OCI-LY7 (cell line): Measurements from ENCODE around the gene PCBP3. TPM values are rescaled to one million over a fixed set of nuclear protein-coding genes. Genes with fewer than 3 reads are reported as not detected.

Experiments used
- BruUV-seq: library from RNA; stranded (reverse); fragments of 400-500 nt; replicated peaks from 2 replicates; lab custom pipeline; 2021; lab: Mats Ljungman, UMichigan
- CTCF ChIA-PET: fragments of 300-600 bp; sonication (Branson Sonifier 250); formaldehyde crosslinking; loops from one replicate; lab custom pipeline; 2022; ENCODE audit warnings: antibody characterized with exemption; ENCODE audit not compliant: unreplicated experiment; lab: Charles Lee
- POLR2A ChIA-PET: fragments of 300-600 bp; sonication (Branson Sonifier 250); formaldehyde crosslinking; loops from one replicate; lab custom pipeline; 2022; ENCODE audit warnings: antibody characterized with exemption; lab: Charles Lee
- DNase-seq: peaks from one replicate; pipeline ENCODE4 v3.0.0-alpha.2; 2015; ENCODE audit warnings: low spot score
- H2AFZ ChIP-seq: fragments of 200-600 bp; sonication (generic), shearing (Covaris generic); 2 replicates; pipeline ENCODE4 v1.6.1; 2014; ENCODE audit warnings: mild to moderate bottlenecking, antibody characterized with exemption, low read length, moderate library complexity
- H3K27ac ChIP-seq: fragments of 200-600 bp; sonication (generic); 2 replicates; pipeline ENCODE4 v1.5.1; 2014; ENCODE audit warnings: mixed run types, low read depth, mild to moderate bottlenecking, moderate library complexity, low read length, inconsistent platforms; ENCODE audit not compliant: poor library complexity, severe bottlenecking
- H3K36me3 ChIP-seq: fragments of 200-600 bp; sonication (generic); 2 replicates; pipeline ENCODE4 v1.6.1; 2014; ENCODE audit warnings: mild to moderate bottlenecking, antibody characterized with exemption, low read length, moderate library complexity, mixed read lengths; ENCODE audit not compliant: insufficient read depth
- H3K4me1 ChIP-seq: fragments of 200-600 bp; sonication (generic); 2 replicates; pipeline ENCODE4 v1.5.1; 2014; ENCODE audit warnings: mild to moderate bottlenecking, low read length; ENCODE audit not compliant: insufficient read depth, poor library complexity, severe bottlenecking
- H3K4me2 ChIP-seq: fragments of 200-600 bp; sonication (generic); 2 replicates; pipeline ENCODE4 v1.6.1; 2014; ENCODE audit warnings: mild to moderate bottlenecking, low read length
- H3K4me3 ChIP-seq: fragments of 200-600 bp; sonication (generic); 2 replicates; pipeline ENCODE4 v1.5.1; 2014; ENCODE audit warnings: mild to moderate bottlenecking, low read depth, low read length; ENCODE audit not compliant: poor library complexity, severe bottlenecking
- H3K79me2 ChIP-seq: fragments of 200-600 bp; sonication (generic); 2 replicates; pipeline ENCODE4 v1.6.1; 2016; ENCODE audit warnings: low read depth, mild to moderate bottlenecking, low read length, moderate library complexity, mixed read lengths; ENCODE audit not compliant: insufficient read depth
- H3K9me2 ChIP-seq: fragments of 200-600 bp; sonication (generic); 2 replicates; pipeline ENCODE4 v1.6.1; 2016; ENCODE audit warnings: mild to moderate bottlenecking, low read length, mixed read lengths; ENCODE audit not compliant: insufficient read depth
- H3K9me3 ChIP-seq: fragments of 200-600 bp; sonication (generic); 2 replicates; pipeline ENCODE4 v1.6.1; 2014; ENCODE audit warnings: mild to moderate bottlenecking, mixed run types, low read length, mixed read lengths
- H4K20me1 ChIP-seq: fragments of 200-600 bp; sonication (generic); 2 replicates; pipeline ENCODE4 v1.6.1; 2014; ENCODE audit warnings: mild to moderate bottlenecking, antibody characterized with exemption, low read length, moderate library complexity, mixed read lengths; ENCODE audit not compliant: insufficient read depth
- EZH2phosphoT487 ChIP-seq: fragments of 200-600 bp; sonication (generic); IDR thresholded peaks from 2 replicates; pipeline ENCODE4 v1.6.1; 2018; ENCODE audit warnings: low read depth, borderline replicate concordance, mild to moderate bottlenecking, mixed run types, antibody characterized with exemption, low read length, moderate library complexity, mixed read lengths
- intact Hi-C: fragments of 100-400 bp; cut with micrococcal nuclease; formaldehyde crosslinking; loops from one replicate; pipeline ENCODE4 v1.10.0; 2022; ENCODE audit not compliant: unreplicated experiment
- total RNA-seq, 2 experiments: library from RNA; depleted of rRNA in 1 of 2; stranded (reverse); fragments of >200 nt in 1 of 2; shearing (Covaris generic) in 1 of 2; gene quantifications; 2 replicates each; pipeline ENCODE4 v1.2.3, GENCODE V29; 2014 to 2022
- TF ChIP-seq, protein P1 (sequence below): fragments of 200-600 bp; sonication (generic); conservative IDR thresholded peaks from 2 replicates; pipeline ENCODE4 v1.5.1; 2014; ENCODE audit warnings: mild to moderate bottlenecking, antibody characterized with exemption, low read length, moderate library complexity, mixed read lengths

The PCBP3 gene
- total RNA-seq, 2 experiments from 2014 or later: 0.61 TPM; not detected in 1

DNA sequence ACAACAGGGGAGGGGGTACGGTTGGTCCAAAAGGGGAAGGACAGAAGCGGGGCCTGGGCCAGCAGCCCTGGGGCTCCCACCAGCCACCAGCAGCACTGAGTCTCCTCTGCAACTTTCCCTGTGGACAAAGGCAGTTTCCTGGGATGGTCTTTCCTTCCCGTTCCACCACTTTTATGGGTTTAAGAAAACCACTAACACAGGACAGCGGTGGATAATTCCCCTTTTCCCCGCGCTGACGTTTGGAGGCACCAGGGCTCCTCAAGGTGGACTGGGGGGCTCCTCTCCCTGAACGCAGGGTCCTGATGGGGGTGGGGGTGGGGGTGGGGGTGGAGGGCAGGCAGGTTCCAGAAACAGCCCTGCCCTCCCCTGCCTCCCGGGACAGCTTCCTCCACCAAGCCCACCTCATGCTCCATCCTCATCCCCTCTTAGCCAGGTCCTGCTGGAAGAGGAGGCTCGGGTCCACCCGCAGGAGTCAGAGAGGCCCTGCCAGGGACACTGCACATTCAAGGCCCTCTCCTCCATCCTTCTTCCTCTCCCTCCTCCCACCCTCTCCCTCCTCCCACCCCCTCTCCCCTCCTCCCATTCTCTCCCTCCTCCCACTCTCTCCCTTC lies 333.3 kb downstream of the PCBP3 start:
- Histone ChIP-seq H2AFZ (no peak overlapping the region), H3K9me3 (no peaks in the 10 kb centered on the region), H3K36me3 (no peaks in the 10 kb centered on the region), H3K9me2 (no peaks in the 10 kb centered on the region), H3K27ac (no peak overlapping the region), H3K4me2 (no peak overlapping the region), H3K4me1 (no peaks in the 10 kb centered on the region), H3K79me2 (no peaks in the 10 kb centered on the region), H3K4me3 (no peak overlapping the region), H4K20me1 (no peaks in the 10 kb centered on the region)
- TF ChIP-seq, protein P1, sequence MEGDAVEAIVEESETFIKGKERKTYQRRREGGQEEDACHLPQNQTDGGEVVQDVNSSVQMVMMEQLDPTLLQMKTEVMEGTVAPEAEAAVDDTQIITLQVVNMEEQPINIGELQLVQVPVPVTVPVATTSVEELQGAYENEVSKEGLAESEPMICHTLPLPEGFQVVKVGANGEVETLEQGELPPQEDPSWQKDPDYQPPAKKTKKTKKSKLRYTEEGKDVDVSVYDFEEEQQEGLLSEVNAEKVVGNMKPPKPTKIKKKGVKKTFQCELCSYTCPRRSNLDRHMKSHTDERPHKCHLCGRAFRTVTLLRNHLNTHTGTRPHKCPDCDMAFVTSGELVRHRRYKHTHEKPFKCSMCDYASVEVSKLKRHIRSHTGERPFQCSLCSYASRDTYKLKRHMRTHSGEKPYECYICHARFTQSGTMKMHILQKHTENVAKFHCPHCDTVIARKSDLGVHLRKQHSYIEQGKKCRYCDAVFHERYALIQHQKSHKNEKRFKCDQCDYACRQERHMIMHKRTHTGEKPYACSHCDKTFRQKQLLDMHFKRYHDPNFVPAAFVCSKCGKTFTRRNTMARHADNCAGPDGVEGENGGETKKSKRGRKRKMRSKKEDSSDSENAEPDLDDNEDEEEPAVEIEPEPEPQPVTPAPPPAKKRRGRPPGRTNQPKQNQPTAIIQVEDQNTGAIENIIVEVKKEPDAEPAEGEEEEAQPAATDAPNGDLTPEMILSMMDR: no peak
- no peak for TF ChIP-seq EZH2phosphoT487
- no peak for DNase-seq
- CTCF ChIA-PET: no interaction called here
- intact Hi-C loops: no loop called here
- POLR2A ChIA-PET: no interaction called here
- no TSS peak for BruUV-seq

DNA sequence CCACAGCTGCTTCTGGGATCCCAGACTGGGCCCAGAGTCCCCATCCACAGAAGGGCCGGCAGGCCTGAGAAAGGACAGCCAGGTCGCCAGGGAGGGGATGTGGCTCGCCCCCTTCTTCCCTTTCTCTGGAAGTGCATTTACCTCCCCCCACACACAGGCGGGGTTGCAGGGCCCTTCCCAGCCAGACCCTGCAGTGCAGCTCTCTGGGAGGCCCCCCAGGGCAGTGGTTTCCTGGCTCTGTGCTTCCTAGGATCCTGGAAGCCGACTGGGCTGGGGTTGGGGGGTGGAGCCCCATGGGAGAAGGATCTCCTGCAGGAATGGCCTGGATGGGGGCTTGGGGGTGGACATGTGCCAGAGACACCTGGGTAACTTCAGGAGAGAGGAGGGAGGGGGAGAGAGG lies 333.9 kb downstream of the PCBP3 start:
- H3K9me2 ChIP-seq: no peaks in the 10 kb centered on the region
- H3K4me3 ChIP-seq: no peak overlapping the region
- intact Hi-C loops: no loop called here
- H2AFZ ChIP-seq: no peak overlapping the region
- no TSS peak for BruUV-seq
- H3K79me2 ChIP-seq: no peaks in the 10 kb centered on the region
- H4K20me1 ChIP-seq: no peaks in the 10 kb centered on the region
- no peak overlapping the region for H3K4me2 ChIP-seq
- TF ChIP-seq, protein P1: no peak
- H3K27ac ChIP-seq: no peak overlapping the region
- DNase-seq: no peak
- POLR2A ChIA-PET: no interaction called here
- H3K36me3 ChIP-seq: no peaks in the 10 kb centered on the region
- no peaks in the 10 kb centered on the region for H3K9me3 ChIP-seq
- H3K4me1 ChIP-seq: no peaks in the 10 kb centered on the region
- CTCF ChIA-PET: no interaction called here

DNA sequence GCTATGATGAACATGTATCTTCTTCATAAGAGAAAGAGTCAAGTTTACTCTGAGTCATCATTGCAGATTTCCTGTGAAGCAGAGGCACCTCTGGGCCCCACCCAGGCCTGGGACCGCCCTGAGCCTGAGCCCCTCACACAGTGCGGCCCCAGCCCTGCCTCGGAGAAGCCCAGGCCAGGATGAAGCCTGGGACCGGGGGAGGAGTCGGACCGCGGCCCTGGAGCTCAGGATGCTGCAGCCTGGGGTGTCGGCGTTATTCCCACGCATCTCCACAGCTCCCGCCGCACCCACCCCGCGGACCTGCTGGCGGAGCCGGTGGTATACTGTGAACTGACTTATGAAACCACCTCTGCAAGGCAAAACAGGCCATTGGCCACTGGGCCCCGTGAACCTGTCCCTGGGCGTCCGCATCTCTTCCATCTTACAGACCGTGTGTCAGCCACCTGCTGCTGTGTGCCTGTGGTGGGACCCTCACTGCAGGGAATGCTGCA lies 335.7 kb downstream of the PCBP3 start:
- no peak overlapping the region for H3K27ac ChIP-seq
- H3K9me3 ChIP-seq: no peaks in the 10 kb centered on the region
- no peaks in the 10 kb centered on the region for H3K79me2 ChIP-seq
- intact Hi-C loops: no loop called here
- no peak overlapping the region for H2AFZ ChIP-seq
- H3K4me3 ChIP-seq: no peak overlapping the region
- H3K9me2 ChIP-seq: no peaks in the 10 kb centered on the region
- H3K4me2 ChIP-seq: no peak overlapping the region
- ChIA-PET POLR2A (no interaction called here), CTCF (no interaction called here)
- BruUV-seq: no TSS peak
- no peak for TF ChIP-seq EZH2phosphoT487
- TF ChIP-seq, protein P1: no peak
- no peaks in the 10 kb centered on the region for H4K20me1 ChIP-seq
- DNase-seq: no peak
- no peaks in the 10 kb centered on the region for H3K4me1 ChIP-seq
- H3K36me3 ChIP-seq: no peaks in the 10 kb centered on the region
